Sigmoid colon (tissue), 7 donors: ENCODE data around the gene GOT1. TPM values are rescaled to one million over a fixed set of nuclear protein-coding genes. Genes with fewer than 3 reads are reported as not detected.

Experiments
- DNase-seq: peaks from one replicate; pipeline ENCODE4 v3.0.0-alpha.2; 2019
- H3K27ac ChIP-seq, 4 donors: fragments of 200-600 bp; sonication (generic); one replicate each; pipeline ENCODE4 v1.5.1; 2016 to 2019; ENCODE audit warnings: mild to moderate bottlenecking in 1 of 4
- H3K27me3 ChIP-seq, 3 donors: fragments of 200-600 bp; sonication (generic); one replicate each; pipeline ENCODE4 v1.5.1; 2019; ENCODE audit warnings: mild to moderate bottlenecking in 1 of 3
- H3K36me3 ChIP-seq, 4 donors: fragments of 200-600 bp; sonication (generic); one replicate each; pipeline ENCODE4 v1.5.1; 2016 to 2019
- H3K4me1 ChIP-seq, 4 donors: fragments of 200-600 bp; sonication (generic); one replicate each; pipeline ENCODE4 v1.5.1; 2017 to 2019
- H3K4me3 ChIP-seq, 4 donors: fragments of 200-600 bp; sonication (generic); one replicate each; pipeline ENCODE4 v1.5.1; 2017 to 2019; ENCODE audit warnings: mild to moderate bottlenecking in 2 of 4, moderate library complexity in 1 of 4
- H3K9me3 ChIP-seq, 4 donors: fragments of 200-600 bp in 3 of 4; sonication (generic) in 3 of 4; one replicate each; pipeline versions ENCODE4 v1.5.1 to v1.6.1; 2013 to 2019
- EP300 ChIP-seq, 4 donors: sonication (generic); formaldehyde crosslinking; IDR thresholded peaks; one replicate each; pipeline ENCODE4 v1.6.1; 2017; ENCODE audit warnings: antibody characterized with exemption in 4 of 4
- POLR2A ChIP-seq, 2 donors: fragments of 450-650 bp; IDR thresholded peaks; one replicate each; pipeline ENCODE4 v1.6.1; 2016; ENCODE audit warnings: antibody characterized with exemption in 2 of 2, mild to moderate bottlenecking in 2 of 2, moderate library complexity in 2 of 2
- POLR2AphosphoS5 ChIP-seq, 4 donors: sonication (generic); formaldehyde crosslinking; IDR thresholded peaks; one replicate each; pipeline ENCODE4 v1.6.1; 2017; ENCODE audit warnings: antibody characterized with exemption in 4 of 4
- WGBS, 2 donors: extraction: QIAGEN DNeasy Blood & Tissue Kit; methylation state at CpG; one replicate each; pipeline ENCODE4 v1.1.7; 2013; 5-methylcytosine and 5-hydroxymethylcytosine counted together
- intact Hi-C: fragments of 100-400 bp; cut with DNase I; formaldehyde crosslinking; loops from one replicate; pipeline ENCODE4 v1.15.1; 2023
- polyA plus RNA-seq, 3 donors: library from polyadenylated mRNA; stranded (reverse); fragments of 200-250 nt; gene quantifications; one replicate each; pipeline ENCODE4 v1.2.3, GENCODE V29; 2013
- total RNA-seq, 4 donors: library from RNA; depleted of rRNA; stranded (reverse); fragments of >200 nt; gene quantifications; one replicate each; pipeline ENCODE4 v1.1.0, GENCODE V29; 2016
- TF ChIP-seq, protein P1 (sequence below), 4 experiments: fragments of 450-650 bp in 3 of 4; fragments of 200-600 bp in 1 of 4; IDR thresholded peaks; one replicate each; pipeline ENCODE4 v1.5.1; 2016 to 2019; ENCODE audit warnings: antibody characterized with exemption in 4 of 4, mild to moderate bottlenecking in 3 of 4, moderate library complexity in 2 of 4
- donor health status: healthy with polysubstance abuse.
- donor health status: Bipolar disorder and iron deficiency.
- donor health status: healthy.

The GOT1 gene
- total and polyA plus RNA-seq, 7 donors: 13.4 to 73.5 (median 29.6) TPM

DNA sequence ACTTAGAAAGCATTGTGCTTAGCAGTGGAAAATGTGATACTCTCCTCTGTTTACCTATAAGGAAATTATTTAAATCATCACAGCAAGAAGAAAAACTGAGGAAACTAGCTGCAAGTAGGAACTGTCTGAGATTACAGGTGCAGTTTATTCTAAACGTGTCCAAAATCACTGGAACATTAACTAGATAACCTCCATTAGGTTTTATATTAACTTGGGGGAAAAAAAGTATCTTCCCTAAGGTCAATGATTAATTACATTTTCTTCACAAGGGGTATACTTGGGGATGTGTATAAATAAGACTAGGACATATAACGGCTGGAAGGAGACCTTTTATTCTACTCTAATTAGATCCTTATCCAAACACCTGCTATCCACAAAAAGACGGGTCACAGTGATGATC lies 3.7 kb downstream of the GOT1 start:
- no peaks in the 10 kb centered on the region for H3K9me3 ChIP-seq
- peaks cover 0 to 19% (median 2%) of the 10 kb centered on the region in 4 donors for H3K36me3 ChIP-seq
- TF ChIP-seq, protein P1, sequence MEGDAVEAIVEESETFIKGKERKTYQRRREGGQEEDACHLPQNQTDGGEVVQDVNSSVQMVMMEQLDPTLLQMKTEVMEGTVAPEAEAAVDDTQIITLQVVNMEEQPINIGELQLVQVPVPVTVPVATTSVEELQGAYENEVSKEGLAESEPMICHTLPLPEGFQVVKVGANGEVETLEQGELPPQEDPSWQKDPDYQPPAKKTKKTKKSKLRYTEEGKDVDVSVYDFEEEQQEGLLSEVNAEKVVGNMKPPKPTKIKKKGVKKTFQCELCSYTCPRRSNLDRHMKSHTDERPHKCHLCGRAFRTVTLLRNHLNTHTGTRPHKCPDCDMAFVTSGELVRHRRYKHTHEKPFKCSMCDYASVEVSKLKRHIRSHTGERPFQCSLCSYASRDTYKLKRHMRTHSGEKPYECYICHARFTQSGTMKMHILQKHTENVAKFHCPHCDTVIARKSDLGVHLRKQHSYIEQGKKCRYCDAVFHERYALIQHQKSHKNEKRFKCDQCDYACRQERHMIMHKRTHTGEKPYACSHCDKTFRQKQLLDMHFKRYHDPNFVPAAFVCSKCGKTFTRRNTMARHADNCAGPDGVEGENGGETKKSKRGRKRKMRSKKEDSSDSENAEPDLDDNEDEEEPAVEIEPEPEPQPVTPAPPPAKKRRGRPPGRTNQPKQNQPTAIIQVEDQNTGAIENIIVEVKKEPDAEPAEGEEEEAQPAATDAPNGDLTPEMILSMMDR (IDR thresholded peaks at IDR 0.05): no peak
- no peak for TF ChIP-seq POLR2AphosphoS5 (IDR thresholded peaks at IDR 0.05)
- no peak for TF ChIP-seq POLR2A (IDR thresholded peaks at IDR 0.05)
- TF ChIP-seq EP300 (IDR thresholded peaks at IDR 0.05): no peak
- no peak overlapping the region for H3K4me3 ChIP-seq
- WGBS, 2 donors: 29 to 61% methylated on average over 3 of the region's 3 CpGs
- intact Hi-C loops: no loop called here
- H3K27ac ChIP-seq: no peak overlapping the region
- DNase-seq: no peak
- peaks cover 0 to 16% (median 14%) of the 10 kb centered on the region in 4 donors for H3K4me1 ChIP-seq
- no peaks in the 10 kb centered on the region for H3K27me3 ChIP-seq

DNA sequence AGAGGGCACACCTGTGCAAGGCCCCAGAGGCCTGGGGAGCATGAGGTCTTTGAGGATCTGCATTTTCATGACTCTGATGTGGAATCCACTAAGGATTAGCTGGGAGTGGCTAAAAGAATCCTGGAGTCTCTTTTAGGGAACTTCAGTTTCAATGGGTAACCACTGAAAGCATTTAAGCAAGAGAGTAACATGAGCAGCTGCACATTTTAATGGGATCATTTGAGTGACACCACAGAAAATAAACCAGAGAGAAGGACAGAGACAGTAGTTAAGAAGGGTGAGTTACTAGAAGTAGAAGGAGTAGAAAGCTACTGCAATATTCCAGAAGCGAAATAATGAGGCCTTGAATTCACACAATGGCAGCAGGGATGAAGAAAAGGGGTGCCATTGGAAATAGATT lies 5.2 kb downstream of the GOT1 start:
- Histone ChIP-seq H3K27ac (no peak overlapping the region), H3K4me3 (no peak overlapping the region), H3K27me3 (no peaks in the 10 kb centered on the region), H3K4me1 (peaks cover 0 to 13% (median 11%) of the 10 kb centered on the region in 4 donors), H3K9me3 (no peaks in the 10 kb centered on the region), H3K36me3 (peaks cover 0 to 27% (median 5%) of the 10 kb centered on the region in 4 donors)
- TF ChIP-seq POLR2AphosphoS5 (IDR thresholded peaks at IDR 0.05) (no peak), POLR2A (IDR thresholded peaks at IDR 0.05) (no peak), EP300 (IDR thresholded peaks at IDR 0.05) (no peak)
- TF ChIP-seq, protein P1 (IDR thresholded peaks at IDR 0.05): no peak
- 95 to 97% methylated on average over 1 of the region's 1 CpG for WGBS, 2 donors
- no peak for DNase-seq
- intact Hi-C loops: no loop called here

DNA sequence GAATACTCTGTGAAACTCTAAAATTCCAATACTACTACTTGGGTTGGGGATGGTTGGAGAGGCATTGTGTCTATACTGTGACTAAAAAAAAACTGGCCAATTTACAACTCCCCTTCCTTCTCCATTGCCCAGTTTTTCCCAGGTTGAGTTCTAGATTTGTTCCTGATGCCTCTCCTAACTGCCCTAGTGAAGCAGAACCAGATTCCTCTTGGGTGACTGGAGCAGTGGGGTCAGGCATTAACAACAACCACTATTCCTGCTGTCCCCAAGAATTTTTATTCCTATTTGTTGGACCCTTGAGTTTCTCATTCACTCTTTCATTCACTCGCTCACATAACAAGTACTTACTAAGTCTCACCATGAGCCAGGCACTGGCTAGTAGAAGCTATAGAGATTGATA lies 5.8 kb downstream of the GOT1 start:
- H3K27me3 ChIP-seq: no peaks in the 10 kb centered on the region
- WGBS, 2 donors: 97 to 100% methylated on average over 1 of the region's 1 CpG
- no peak for DNase-seq
- no peak overlapping the region for H3K4me3 ChIP-seq
- no peaks in the 10 kb centered on the region for H3K9me3 ChIP-seq
- H3K27ac ChIP-seq: no peak overlapping the region
- TF ChIP-seq POLR2A (IDR thresholded peaks at IDR 0.05): no peak
- no peak for TF ChIP-seq POLR2AphosphoS5 (IDR thresholded peaks at IDR 0.05)
- TF ChIP-seq, protein P1 (IDR thresholded peaks at IDR 0.05): no peak
- no peak for TF ChIP-seq EP300 (IDR thresholded peaks at IDR 0.05)
- peaks cover 0 to 32% (median 7%) of the 10 kb centered on the region in 4 donors for H3K36me3 ChIP-seq
- peaks cover 0 to 8% (median 6%) of the 10 kb centered on the region in 4 donors for H3K4me1 ChIP-seq
- intact Hi-C loops: no loop called here

DNA sequence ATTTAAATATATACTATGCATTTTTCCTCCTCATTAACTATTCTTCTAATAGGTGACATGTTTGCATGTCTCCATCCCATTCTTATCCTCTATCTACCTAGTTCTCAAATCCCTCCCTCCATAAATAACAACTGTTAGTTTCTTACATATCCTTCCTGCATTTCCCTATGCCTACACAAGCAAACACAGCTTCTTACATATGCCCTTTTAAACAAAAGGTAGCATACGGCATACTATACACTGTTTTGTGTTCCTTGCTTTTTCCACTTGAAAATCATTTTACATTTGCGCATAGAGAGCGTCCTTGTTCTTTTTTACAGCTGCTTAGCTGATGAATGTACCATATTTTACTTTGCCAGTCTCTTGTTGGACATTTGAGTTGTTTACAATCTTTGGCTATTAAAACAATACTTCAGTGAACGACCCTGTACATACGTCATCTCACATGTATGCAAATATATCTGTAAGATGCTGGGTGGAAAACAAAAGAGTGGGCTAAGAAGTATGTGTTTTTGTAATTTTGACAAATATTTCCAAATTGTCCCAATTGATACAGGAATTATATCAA lies 7.8 kb downstream of the GOT1 start:
- H3K9me3 ChIP-seq: no peaks in the 10 kb centered on the region
- H3K27ac ChIP-seq: no peak overlapping the region
- intact Hi-C loops: no loop called here
- no peak overlapping the region for H3K4me3 ChIP-seq
- H3K4me1 ChIP-seq: no peaks in the 10 kb centered on the region
- H3K36me3 ChIP-seq: peaks cover 0 to 49% (median 16%) of the 10 kb centered on the region in 4 donors
- TF ChIP-seq POLR2AphosphoS5 (IDR thresholded peaks at IDR 0.05) (no peak), POLR2A (IDR thresholded peaks at IDR 0.05) (no peak), EP300 (IDR thresholded peaks at IDR 0.05) (no peak)
- TF ChIP-seq, protein P1 (IDR thresholded peaks at IDR 0.05): no peak
- 92 to 93% methylated on average over 5 of the region's 5 CpGs for WGBS, 2 donors
- no peaks in the 10 kb centered on the region for H3K27me3 ChIP-seq
- DNase-seq: no peak
